Keratinocyte (primary cell): ENCODE results near the gene BBS12. TPM values are rescaled to one million over a fixed set of nuclear protein-coding genes. Genes with fewer than 3 reads are reported as not detected.

Source experiments
- DNase-seq: peaks from one replicate; pipeline ENCODE4 v3.0.0-alpha.2; 2011; ENCODE audit warnings: low read depth, missing footprints, low spot score
- FAIRE-seq: peaks from 2 replicates; lab custom pipeline; 2011; peaks lifted over from hg19 to GRCh38; lab: Jason Lieb, UNC
- H2AFZ ChIP-seq: 2 replicates; pipeline ENCODE4 v1.6.0; 2012; ENCODE audit warnings: low read length, control low read depth, inconsistent platforms; ENCODE audit not compliant: control insufficient read depth
- H3K27ac ChIP-seq: 2 replicates; pipeline ENCODE4 v1.5.1; 2011; ENCODE audit warnings: low read length; ENCODE audit not compliant: control insufficient read depth, insufficient read depth
- H3K27me3 ChIP-seq: 3 replicates; pipeline ENCODE4 v1.6.0; 2011; ENCODE audit warnings: low read length; ENCODE audit not compliant: control insufficient read depth, insufficient read depth; ENCODE audit errors: extremely low read depth
- H3K36me3 ChIP-seq, 2 experiments: 2 replicates in 1 of 2; 3 replicates in 1 of 2; pipeline ENCODE4 v1.5.1; 2011; ENCODE audit warnings: low read length in 2 of 2, mild to moderate bottlenecking in 1 of 2; ENCODE audit not compliant: control insufficient read depth in 2 of 2, insufficient read depth in 2 of 2; ENCODE audit errors: extremely low read depth in 1 of 2
- H3K4me1 ChIP-seq: 3 replicates; pipeline ENCODE4 v1.5.1; 2011; ENCODE audit warnings: low read length; ENCODE audit not compliant: control insufficient read depth, insufficient read depth; ENCODE audit errors: extremely low read depth
- H3K4me2 ChIP-seq: 3 replicates; pipeline ENCODE4 v1.6.0; 2011; ENCODE audit warnings: low read depth, low read length; ENCODE audit not compliant: control insufficient read depth, insufficient read depth; ENCODE audit errors: extremely low read depth
- H3K4me3 ChIP-seq, 3 experiments: fragments of 200-600 bp in 1 of 3; sonication (generic) in 1 of 3; 2 replicates in 2 of 3; 3 replicates in 1 of 3; pipeline ENCODE4 v1.5.1; 2011 to 2016; ENCODE audit warnings: low read length in 3 of 3, mild to moderate bottlenecking in 3 of 3, control low read depth in 2 of 3, inconsistent platforms in 1 of 3, low read depth in 1 of 3, mixed read lengths in 1 of 3, mixed run types in 1 of 3, moderate library complexity in 1 of 3; ENCODE audit not compliant: control insufficient read depth in 2 of 3, insufficient read depth in 2 of 3; ENCODE audit errors: extremely low read depth in 1 of 3
- H3K79me2 ChIP-seq: 2 replicates; pipeline ENCODE4 v1.6.0; 2012; ENCODE audit warnings: low read length; ENCODE audit not compliant: control insufficient read depth, insufficient read depth
- H3K9ac ChIP-seq: 3 replicates; pipeline ENCODE4 v1.6.0; 2011; ENCODE audit warnings: low read length; ENCODE audit not compliant: control insufficient read depth, insufficient read depth; ENCODE audit errors: extremely low read depth
- H3K9me1 ChIP-seq: 3 replicates; pipeline ENCODE4 v1.6.0; 2011; ENCODE audit warnings: low read length; ENCODE audit not compliant: control insufficient read depth, insufficient read depth; ENCODE audit errors: extremely low read depth
- H3K9me3 ChIP-seq: 2 replicates; pipeline ENCODE4 v1.5.1; 2012; ENCODE audit warnings: low read depth, low read length; ENCODE audit not compliant: control insufficient read depth
- H4K20me1 ChIP-seq: 3 replicates; pipeline ENCODE4 v1.6.0; 2011; ENCODE audit warnings: low read length; ENCODE audit not compliant: control insufficient read depth, insufficient read depth; ENCODE audit errors: extremely low read depth
- EZH2 ChIP-seq: IDR thresholded peaks from one replicate; pipeline ENCODE4 v1.6.1; 2012; ENCODE audit warnings: inconsistent platforms, mild to moderate bottlenecking, low read length, moderate library complexity
- dilution Hi-C: fragments of 300-500 bp; cut with MboI; formaldehyde crosslinking; loops from one replicate; pipeline ENCODE4 v1.7.0; 2020; ENCODE audit warnings: low sequenced_read_pairs; ENCODE audit not compliant: extremely low pct_ligation_motif_present
- polyA plus RNA-seq, 5 experiments: library from polyadenylated mRNA; depleted of rRNA in 3 of 5; stranded (reverse) in 3 of 5; stranded (forward) in 1 of 5; unstranded in 1 of 5; fragments of >200 nt; gene quantifications; 1 replicate in 1 of 5; 2 replicates in 3 of 5; 3 replicates in 1 of 5; pipeline versions ENCODE4 v1.2.1 to v1.2.3, GENCODE V29; 2011 to 2012; ENCODE audit warnings: missing spikeins in 2 of 5, low read depth in 1 of 5, low replicate concordance in 1 of 5
- TF ChIP-seq, protein P1 (sequence below), 3 experiments: IDR thresholded peaks in 1 of 3; conservative IDR thresholded peaks in 1 of 3; optimal IDR thresholded peaks in 1 of 3; 2 replicates in 2 of 3; 3 replicates in 1 of 3; pipeline versions ENCODE3 to v1.5.1; 2011; ENCODE audit warnings: low read length in 3 of 3, mild to moderate bottlenecking in 3 of 3, moderate library complexity in 2 of 3, control low read depth in 1 of 3, inconsistent platforms in 1 of 3; ENCODE audit not compliant: insufficient read depth in 2 of 3; ENCODE audit errors: extremely low read depth in 1 of 3

The BBS12 gene
- polyA plus RNA-seq, 1 donor (not counting 4 experiments of a cell fraction or from before 2014, with no cell fraction given), result 2.5 TPM

- H3K4me3 ChIP-seq, result no peak overlapping the region
- no peaks in the 10 kb centered on the region for H4K20me1 ChIP-seq
- peak overlapping the region; percentile 20 for H2AFZ ChIP-seq
- no peak overlapping the region for H3K27ac ChIP-seq
- no peaks in the 10 kb centered on the region for H3K4me1 ChIP-seq
- dilution Hi-C loops, result no loop called here
- no peak for TF ChIP-seq EZH2
- TF ChIP-seq, protein P1, sequence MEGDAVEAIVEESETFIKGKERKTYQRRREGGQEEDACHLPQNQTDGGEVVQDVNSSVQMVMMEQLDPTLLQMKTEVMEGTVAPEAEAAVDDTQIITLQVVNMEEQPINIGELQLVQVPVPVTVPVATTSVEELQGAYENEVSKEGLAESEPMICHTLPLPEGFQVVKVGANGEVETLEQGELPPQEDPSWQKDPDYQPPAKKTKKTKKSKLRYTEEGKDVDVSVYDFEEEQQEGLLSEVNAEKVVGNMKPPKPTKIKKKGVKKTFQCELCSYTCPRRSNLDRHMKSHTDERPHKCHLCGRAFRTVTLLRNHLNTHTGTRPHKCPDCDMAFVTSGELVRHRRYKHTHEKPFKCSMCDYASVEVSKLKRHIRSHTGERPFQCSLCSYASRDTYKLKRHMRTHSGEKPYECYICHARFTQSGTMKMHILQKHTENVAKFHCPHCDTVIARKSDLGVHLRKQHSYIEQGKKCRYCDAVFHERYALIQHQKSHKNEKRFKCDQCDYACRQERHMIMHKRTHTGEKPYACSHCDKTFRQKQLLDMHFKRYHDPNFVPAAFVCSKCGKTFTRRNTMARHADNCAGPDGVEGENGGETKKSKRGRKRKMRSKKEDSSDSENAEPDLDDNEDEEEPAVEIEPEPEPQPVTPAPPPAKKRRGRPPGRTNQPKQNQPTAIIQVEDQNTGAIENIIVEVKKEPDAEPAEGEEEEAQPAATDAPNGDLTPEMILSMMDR (optimal IDR thresholded peaks at IDR 0.05 in 1 of 3, IDR thresholded peaks at IDR 0.05 in 1 of 3, conservative IDR thresholded peaks at IDR 0.05 in 1 of 3; ENCODE audit: extremely low read depth in 1 of 3, insufficient read depth in 2 of 3, low read length in 3 of 3), result no peak
- no peaks in the 10 kb centered on the region for H3K9me1 ChIP-seq
- no peak overlapping the region for H3K9ac ChIP-seq
- H3K9me3 ChIP-seq, result no peaks in the 10 kb centered on the region
- H3K4me2 ChIP-seq, result no peak overlapping the region
- no peaks in the 10 kb centered on the region for H3K27me3 ChIP-seq
- no peaks in the 10 kb centered on the region for H3K36me3 ChIP-seq
- DNase-seq, result no peak
- no peaks in the 10 kb centered on the region for H3K79me2 ChIP-seq
- FAIRE-seq, result no peak
Measured at GRCh38 chr4:122715221-122715620, 17.3 kb upstream of the BBS12 start.

- FAIRE-seq (peak; percentile 81), DNase-seq (peak; percentile 36)
- no peaks in the 10 kb centered on the region for H3K36me3 ChIP-seq
- no peaks in the 10 kb centered on the region for H4K20me1 ChIP-seq
- dilution Hi-C loops, result no loop called here
- no peaks in the 10 kb centered on the region for H3K9me3 ChIP-seq
- no peaks in the 10 kb centered on the region for H3K4me1 ChIP-seq
- H3K27ac ChIP-seq, result no peak overlapping the region
- no peaks in the 10 kb centered on the region for H3K27me3 ChIP-seq
- no peaks in the 10 kb centered on the region for H3K9me1 ChIP-seq
- H3K79me2 ChIP-seq, result no peaks in the 10 kb centered on the region
- no peak for TF ChIP-seq EZH2
- TF ChIP-seq, protein P1 (optimal IDR thresholded peaks at IDR 0.05 in 1 of 3, IDR thresholded peaks at IDR 0.05 in 1 of 3, conservative IDR thresholded peaks at IDR 0.05 in 1 of 3; ENCODE audit: extremely low read depth in 1 of 3, insufficient read depth in 2 of 3, low read length in 3 of 3), result peak; percentile 83 to 96 (median 94)
- no peak overlapping the region for H2AFZ ChIP-seq
- H3K4me3 ChIP-seq, result no peak overlapping the region
- H3K9ac ChIP-seq, result no peak overlapping the region
- H3K4me2 ChIP-seq, result no peak overlapping the region
Measured at GRCh38 chr4:122716825-122717448, 15.6 kb upstream of the BBS12 start.
